HG02973 (cell line): Measurements from ENCODE around the gene SLC35E2B.
"Not testable (repeated sequence)": the region's sequence is repeated elsewhere in the genome, so short reads cannot be mapped to it uniquely, and the experiment has no call there.

Experiments
- ATAC-seq: cut with Tn5 transposase; IDR thresholded peaks from one replicate; pipeline ENCODE4 v1.9.1; 2021; ENCODE audit warnings: moderate library complexity; ENCODE audit not compliant: unreplicated experiment

The SLC35E2B gene

DNA sequence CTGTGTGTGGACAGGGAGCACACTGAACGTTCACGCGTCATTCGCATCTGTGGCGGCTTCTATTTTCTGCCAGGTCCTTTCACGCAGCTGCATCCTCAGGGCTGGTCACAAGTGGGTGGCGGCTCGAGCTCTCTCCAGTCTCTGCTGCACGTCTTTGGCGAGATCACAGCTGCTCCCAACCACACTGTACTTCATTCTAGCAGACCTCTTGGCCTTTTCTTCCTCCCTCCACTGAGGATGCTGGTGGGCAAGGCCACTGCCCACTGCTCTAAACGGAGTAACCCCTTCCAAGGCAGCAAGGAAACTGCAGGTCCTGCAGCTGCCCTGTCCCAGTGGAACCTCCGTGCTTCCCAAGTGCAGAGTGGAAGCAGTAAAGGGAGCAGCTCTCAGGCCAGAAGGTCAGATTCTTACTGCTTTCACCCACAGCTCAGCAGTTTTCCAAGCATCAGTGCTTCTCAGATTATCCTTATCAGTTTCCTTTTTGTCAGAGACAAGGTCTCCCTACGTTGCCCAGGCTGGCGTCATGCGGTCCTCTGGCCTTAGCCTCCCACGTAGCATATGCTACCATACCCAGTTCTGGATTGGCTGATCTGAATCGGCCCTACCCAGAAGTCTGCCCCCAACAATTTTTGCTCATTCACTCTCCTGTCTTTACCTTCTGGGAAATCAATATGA is 44.9 kb downstream of the SLC35E2B start:
- ATAC-seq: not testable (repeated sequence)

DNA sequence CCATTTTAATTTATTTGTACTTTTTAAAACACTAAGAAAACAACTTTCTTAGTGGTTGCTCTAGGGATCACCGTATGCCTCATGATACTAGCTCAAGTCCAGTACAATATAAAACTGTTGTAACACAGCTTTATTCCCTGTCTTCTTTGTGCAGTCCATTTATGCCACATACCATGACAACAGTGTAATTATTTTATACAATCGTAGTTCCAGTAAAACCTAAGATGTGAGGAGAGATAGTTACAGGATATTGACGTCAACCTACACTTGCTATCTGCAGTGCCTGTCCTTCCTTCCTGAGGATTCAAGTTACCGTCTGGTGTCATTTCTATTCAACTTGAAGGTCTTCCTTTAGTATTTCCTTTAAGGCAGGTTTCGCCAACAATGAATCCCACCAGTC is 46.3 kb downstream of the SLC35E2B start:
- not testable (repeated sequence) for ATAC-seq

DNA sequence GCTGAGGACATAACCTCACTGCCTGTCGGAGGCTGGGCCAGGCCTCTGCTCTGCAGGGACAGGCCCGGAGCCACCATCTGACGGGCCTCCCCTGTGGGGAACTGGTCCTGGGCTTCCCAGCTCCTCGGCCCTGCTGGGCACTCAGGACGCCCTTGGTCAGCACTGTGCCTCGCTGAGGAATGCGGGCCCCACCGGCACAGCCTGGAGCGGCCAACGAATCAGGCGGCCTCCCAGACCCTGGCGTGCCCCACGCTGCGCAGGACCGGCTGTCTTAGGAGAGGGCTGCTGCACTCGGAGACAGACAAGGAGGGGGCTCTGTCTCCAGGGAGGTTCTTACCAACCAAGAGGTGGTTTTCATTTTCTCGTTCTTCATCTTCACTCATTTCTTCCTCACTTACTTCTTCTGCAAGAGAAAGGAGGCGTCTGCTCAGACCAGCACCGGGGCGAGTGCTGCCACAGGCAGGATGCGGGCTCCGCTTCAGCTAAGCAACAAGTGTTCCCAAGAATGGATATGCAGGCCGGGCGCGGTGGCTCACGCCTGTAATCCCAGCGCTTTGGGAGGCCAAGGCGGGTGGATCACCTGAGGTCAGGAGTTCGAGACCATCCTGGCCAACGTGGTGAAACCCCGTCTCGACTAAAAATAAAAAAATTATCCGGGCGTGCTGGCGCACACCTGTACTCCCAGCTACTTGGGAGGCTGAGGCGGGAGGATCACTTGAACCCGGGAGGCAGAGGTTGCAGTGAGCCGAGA is 51.7 kb downstream of the SLC35E2B start:
- not testable (repeated sequence) for ATAC-seq

DNA sequence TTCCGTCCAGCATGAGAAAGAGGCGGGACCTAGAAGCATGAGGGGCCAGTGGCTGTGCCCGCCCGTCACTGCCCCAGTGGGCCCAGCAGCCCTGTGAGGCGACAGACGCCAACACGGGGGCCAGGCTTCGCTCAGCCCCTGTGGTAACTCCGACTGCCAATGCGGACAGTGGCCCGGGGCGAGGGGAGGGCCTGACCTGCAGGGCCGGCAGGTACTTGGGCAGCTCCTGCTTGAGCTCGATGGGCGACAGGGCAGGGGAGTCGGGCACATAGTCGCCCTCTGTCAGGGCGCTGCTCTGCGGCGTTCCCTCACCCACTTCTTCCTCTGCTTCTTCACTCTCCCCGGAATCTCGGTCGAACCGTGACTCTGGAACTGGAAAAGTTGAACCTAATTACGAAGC is 52.5 kb downstream of the SLC35E2B start:
- not testable (repeated sequence) for ATAC-seq

DNA sequence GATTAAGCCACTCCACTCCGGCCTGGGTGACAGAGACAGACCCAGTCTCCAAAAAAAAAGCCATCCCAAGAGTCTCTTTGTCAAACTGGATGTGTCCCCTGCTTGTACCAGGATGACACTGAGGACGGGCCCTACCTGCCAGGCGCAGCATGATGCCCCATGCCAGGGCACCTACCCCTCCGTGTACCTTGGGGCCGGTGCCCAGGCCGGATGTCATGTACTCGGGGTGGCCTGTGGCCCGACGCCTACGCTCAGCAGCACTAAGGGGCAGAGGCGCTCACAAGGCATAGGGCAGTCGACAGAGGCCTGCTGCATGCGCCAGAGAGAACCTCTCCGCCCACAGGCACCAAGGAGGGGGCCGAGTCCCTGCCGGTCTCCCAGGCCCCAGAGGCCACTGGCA is 53.2 kb downstream of the SLC35E2B start:
- ATAC-seq: not testable (repeated sequence)

DNA sequence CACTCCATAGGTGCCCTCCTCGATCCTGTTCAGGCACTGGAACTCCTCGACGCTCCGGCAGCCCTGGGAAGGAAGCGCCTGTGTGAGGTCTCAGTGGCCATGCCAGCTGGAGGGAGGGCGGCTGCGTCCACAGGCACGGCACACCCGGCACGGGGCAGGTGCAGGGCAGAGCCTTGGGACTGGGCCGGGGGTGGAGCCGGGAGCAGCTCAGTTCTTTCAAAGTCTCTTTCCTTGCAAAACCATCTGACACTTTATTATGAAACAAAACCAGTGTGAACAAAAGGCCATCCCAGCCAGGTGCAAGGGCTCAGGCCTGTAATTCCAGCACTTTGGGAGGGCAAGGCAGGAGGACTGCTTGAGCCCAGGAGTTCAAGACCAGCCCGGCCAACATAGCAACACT is 54.1 kb downstream of the SLC35E2B start:
- ATAC-seq: not testable (repeated sequence)

DNA sequence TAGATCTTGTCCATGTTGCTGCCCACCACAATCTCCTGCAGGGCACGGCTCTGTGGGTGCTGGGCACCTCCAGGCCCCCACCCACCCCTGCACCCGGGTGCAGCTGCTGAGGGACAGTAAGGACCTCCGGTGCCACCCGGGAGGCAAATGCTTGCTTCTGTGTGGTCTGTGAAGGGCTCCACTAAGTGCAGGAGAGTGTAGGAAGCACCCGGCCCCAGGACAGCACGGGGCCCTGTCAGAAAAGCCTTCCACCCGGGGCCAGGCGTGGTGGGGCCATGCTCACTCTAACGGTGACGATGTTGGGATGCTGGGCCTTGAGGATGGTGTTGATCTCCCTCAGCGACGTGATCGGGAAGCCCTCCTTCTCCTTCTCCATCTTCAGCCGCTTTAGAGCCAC is 55.1 kb downstream of the SLC35E2B start:
- ATAC-seq: not testable (repeated sequence)

DNA sequence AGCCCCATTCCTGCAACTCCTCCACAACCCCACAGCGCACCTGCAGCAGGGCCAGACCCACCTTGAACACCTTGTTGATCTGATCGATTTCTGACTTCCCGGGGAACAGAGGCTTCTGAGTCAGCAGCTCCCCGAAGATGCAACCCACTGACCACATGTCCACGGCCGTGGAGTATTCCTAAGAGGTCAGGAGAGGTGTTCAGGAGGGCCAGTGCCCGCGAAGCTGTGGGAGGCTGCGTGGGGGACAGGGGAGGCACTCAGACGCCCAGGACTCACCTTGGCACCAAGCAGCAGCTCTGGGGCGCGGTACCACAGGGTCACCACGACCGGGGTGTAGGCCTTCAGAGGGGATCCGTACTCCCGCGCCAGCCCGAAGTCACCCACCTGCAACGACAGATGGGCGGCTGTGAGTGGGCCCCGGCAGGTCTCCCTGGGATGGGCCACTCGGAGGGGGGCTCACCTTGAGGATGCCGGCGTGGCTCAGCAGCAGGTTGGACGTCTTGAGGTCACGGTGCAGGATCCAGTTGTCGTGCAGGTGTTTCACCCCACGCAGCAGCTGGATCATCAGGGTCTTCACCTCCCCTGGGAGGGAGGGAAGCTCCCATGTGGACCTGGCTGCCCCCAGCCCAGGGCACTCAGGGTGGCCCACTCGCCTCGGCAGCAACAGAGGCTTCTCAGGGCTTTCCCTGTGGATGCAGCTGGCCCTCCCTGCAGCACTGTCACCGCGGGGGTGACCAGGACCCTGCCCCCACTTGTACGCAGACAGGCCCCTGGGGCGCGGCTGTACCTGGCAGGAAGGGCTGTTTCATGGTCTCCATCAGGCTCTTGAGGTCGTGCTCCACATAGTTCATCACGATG is 55.7 kb downstream of the SLC35E2B start:
- ATAC-seq: not testable (repeated sequence)

DNA sequence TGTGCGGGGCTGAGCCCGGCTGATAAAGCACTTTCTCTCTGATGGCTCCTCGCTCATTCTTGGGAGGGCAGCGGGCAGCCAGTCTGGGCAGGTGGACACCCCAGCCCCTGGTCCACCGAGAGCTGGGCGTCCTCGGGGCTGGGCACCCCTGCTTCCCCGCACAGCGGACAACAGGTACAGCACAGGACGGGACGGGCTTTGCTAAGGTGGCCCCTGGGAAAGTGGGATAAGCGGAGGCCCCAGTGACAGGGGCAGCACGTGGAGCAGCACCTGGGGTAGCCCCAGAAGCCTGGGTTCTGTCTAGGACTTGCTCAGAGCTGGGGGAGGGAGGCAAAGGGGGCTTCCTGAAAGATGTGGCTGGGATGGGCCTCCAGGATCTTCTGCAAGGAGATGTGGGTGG is 58.0 kb downstream of the SLC35E2B start:
- not testable (repeated sequence) for ATAC-seq

DNA sequence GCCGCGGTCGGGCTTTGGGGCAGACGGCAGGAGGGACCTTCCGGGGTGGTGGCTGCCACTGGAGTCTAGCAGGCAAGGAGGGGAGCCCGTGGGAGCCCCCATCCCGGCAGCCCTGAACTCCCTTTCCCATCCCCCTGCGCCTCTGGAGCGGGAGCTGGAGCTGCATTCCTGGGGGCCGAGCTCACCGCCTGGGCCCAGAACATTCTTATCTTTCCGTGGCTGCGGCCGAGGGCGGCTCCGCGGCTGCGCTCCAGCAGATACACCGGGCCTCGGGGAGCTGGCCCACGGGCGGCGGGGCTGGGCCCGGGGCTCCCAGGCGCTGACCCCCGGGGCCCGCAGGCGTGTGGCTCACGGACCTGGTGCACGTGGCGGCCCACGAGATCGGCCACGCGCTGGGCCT is 59.2 kb downstream of the SLC35E2B start:
- ATAC-seq: not testable (repeated sequence)

DNA sequence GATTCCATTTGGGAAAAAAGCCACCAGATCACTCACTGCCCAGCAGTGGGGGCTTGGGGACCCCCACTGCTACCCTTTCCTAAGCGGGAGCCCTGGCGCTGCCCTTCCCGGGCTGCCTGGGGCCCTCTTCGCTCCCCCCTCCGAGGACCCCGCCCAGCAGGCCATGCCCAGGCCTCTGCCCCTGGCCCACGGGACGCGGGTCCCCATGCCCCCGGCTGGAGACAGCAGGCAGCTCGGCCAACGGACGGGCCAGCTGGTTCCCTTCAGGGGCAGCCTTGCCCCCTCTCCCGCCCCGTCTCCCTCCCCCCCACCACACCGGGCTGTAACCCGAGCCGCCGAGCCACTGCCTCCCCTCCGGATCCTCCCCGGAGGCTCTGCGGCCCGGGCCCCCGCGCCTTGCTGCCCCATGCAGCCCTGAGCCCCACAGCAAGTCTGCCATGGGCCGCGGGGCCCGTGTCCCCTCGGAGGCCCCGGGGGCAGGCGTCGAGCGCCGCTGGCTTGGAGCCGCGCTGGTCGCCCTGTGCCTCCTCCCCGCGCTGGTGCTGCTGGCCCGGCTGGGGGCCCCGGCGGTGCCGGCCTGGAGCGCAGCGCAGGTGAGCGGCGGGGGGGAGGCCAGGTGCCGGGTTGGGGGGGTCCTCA is 60.7 kb downstream of the SLC35E2B start, which contains the start of gene MMP23B:
Gene MMP23B, plus strand, starts transcription at position 392 of the 639 bp plus-strand sequence. Its CDS starts 46 bp downstream, at position 438.
- no peak for ATAC-seq

DNA sequence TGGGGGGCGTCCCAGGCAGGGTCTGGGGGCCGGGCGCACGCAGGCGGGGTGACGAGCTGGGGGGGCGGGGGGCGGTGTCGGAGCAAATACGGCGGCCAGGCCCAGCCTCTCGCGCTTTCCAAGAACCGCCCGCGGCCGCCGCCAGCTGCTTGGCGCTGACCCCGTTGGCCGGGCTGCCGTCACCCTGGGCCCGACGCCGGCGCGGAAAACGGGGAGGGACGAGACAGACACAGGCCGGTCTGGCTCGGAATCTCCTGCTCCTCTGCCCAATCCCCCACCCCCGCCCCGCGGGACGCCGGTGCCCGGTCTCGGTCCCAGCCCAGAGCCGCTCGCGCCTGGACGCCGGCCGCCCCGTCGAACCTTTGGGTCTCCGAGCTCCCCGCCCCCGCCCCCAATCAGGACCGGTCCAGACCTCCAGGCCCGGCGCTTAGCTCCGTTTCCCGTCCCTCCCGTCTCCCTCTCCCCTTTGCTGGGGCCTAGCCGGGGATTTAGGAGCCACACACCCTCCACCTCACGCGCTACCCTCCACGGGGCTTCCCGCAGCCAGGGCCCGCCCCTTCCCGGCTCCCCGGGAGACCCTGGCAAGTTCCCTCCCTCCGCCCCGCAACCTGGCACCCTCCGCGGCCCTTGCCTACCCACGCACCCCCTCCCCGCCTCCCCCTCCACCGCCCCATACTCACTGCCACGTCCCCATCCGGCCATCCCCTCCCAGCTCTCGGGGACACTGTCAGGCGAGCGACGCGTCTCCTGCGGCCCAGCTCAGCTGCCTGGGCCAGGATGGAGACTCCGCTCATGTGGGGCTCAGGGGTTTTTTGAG is 61.4 kb downstream of the SLC35E2B start:
- no peak for ATAC-seq

DNA sequence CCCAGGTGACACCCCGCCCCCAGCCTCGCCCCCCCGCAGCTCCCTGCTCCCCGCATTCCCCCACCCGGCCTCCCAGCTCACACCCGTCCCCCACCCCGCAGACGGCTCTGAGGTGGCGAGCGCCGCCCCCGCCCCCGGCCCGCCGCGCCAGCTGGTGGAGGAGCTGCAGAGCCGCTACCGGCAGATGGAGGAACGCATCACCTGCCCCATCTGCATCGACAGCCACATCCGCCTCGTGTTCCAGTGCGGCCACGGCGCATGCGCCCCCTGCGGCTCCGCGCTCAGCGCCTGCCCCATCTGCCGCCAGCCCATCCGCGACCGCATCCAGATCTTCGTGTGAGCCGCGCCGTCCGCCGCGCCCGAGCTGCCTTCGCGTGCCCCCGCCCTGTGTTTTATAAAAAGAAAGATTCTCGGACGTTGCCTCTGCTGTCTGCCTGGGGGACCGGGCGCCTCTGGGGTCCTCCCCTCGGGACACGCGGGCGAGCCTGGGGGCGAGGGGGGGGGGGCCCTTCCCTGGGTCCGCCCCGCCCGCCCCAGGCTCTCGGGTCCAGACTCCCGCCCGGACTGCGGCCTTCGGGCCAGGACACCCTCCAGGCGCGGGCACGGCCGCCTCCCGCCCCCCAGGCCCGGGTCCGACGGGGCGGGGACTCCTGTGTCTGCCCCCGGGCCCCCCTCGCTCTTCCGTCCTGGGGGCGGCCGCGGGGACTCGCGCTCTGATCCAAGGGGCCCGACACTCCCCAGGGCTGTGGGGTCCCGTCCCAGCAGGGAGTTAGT is 62.2 kb downstream of the SLC35E2B start:
- ATAC-seq: peak; percentile 49

DNA sequence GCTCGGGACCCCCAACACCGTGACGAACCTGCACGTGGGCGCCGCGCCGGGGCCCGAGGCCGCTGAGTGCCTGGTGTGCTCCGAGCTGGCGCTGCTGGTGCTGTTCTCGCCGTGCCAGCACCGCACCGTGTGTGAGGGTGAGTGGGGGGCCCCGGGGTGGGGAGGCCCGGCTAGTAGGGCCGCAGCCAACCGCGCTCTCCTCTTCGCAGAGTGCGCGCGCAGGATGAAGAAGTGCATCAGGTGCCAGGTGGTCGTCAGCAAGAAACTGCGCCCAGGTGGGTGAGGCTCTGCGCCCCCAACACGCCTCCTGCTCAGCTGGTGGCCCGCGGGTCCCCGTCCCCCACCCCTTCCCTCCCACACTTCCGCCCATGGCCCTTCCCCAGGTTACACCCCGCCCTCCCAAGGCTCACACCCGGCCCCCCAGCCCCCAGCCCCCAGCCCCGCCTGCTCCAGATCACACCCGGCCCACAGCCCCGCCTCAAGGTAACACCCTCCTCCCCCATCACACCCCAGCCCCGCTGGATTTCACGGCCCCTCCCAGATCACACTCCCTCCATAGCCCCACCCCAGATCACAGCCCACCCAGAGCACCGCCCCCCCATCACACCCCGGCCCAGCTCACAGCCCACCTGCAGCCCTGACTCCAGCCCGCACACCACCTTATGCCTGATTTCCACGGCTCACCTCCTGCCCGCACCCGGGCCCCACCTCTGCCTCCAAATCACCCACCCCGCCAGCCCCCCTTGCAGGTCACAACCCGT is 63.0 kb downstream of the SLC35E2B start:
- ATAC-seq: no peak

DNA sequence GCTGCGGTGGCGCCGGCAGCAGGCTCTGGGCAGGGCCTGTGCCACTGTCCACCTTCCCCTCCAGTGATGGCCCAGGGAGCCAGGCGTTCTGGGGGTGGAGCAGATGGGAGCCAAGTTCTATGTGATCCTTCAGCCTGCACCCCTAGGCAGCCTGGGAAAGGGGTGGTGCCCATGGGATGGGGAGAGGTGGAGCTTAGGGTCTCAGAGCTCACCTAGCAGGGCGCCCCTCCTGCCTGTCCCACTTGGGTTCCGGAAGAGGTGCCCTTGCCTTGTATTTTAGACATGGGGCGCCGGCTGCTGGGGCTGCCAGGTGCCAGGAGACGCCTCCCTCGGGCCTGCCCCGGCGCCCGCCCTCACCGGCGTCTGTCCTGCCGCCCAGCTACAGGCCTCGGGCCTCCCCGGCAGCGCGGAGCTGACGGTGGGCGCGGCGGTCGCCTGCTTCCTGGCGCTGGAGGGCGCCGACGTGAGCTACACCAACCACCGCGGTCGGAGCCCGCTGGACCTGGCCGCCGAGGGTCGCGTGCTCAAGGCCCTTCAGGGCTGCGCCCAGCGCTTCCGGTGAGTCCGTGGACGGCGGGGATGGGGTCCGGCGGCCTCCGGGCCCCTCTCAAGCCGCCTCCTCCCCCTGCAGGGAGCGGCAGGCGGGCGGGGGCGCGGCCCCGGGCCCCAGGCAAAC is 63.7 kb downstream of the SLC35E2B start:
- no peak for ATAC-seq

DNA sequence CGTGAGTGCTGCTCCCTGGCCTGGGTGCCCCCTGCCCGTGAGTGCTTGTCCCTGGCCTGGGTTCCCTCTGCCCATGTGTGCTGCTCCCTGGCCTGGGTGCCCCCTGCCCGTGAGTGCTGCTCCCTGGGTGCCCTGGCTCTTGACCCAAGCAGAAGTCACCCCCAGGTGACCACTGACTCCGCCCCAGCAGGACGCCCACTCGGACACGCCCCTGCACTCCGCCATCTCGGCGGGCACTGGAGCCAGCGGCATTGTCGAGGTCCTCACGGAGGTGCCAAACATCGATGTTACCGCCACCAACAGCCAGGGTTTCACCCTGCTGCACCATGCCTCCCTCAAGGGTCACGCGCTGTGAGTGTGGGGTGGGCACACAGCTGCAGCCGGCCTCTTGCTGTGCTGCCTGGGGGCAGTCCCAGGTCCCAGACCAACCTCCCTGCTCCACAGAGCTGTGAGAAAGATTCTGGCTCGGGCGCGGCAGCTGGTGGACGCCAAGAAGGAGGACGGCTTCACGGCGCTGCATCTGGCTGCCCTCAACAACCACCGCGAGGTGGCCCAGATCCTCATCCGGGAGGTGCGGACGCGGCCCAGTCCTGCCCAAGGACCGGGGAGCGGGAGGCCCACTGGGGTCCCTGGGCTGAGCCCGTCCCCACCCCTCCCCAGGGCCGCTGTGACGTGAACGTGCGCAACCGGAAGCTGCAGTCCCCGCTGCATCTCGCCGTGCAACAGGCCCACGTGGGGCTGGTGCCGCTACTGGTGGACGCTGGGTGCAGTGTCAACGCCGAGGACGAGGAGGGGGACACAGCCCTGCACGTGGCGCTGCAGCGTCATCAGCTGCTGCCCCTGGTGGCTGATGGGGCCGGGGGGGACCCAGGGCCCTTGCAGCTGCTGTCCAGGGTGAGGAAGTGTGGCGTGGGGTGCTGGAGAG is 64.5 kb downstream of the SLC35E2B start:
- ATAC-seq: no peak

DNA sequence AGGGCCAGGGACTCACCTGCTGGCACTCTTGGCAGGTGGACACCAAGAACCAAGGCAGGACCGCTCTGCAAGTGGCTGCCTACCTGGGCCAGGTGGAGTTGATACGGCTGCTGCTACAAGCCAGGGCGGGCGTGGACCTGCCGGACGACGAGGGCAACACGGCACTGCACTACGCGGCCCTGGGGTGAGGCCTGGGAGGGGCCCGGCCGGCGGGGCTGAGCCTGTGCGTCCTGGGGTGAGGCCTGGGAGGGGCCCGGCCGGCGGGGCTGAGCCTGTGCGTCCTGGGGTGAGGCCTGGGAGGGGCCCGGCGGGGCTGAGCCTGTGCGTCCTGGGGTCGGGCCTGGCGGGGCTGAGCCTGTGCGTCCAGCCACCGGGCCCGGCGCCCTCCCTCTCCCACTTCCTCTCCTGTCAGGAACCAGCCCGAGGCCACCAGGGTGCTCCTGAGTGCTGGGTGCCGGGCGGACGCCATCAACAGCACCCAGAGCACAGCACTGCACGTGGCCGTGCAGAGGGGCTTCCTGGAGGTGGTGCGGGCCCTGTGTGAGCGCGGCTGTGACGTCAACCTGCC is 65.2 kb downstream of the SLC35E2B start:
- no peak for ATAC-seq
